Loucy (cell line): ENCODE results near the gene LDLRAD4.

ENCODE experiments used
- CTCF ChIP-seq: fragments of 200-600 bp; sonication (generic); conservative IDR thresholded peaks from 2 replicates; pipeline ENCODE4 v1.5.1; 2014; ENCODE audit warnings: mild to moderate bottlenecking, antibody characterized with exemption, low read length
- EZH2phosphoT487 ChIP-seq: fragments of 200-600 bp; IDR thresholded peaks from 2 replicates; pipeline ENCODE4 v1.6.1; 2018; ENCODE audit warnings: antibody characterized with exemption, mild to moderate bottlenecking, moderate library complexity, borderline replicate concordance

DNA sequence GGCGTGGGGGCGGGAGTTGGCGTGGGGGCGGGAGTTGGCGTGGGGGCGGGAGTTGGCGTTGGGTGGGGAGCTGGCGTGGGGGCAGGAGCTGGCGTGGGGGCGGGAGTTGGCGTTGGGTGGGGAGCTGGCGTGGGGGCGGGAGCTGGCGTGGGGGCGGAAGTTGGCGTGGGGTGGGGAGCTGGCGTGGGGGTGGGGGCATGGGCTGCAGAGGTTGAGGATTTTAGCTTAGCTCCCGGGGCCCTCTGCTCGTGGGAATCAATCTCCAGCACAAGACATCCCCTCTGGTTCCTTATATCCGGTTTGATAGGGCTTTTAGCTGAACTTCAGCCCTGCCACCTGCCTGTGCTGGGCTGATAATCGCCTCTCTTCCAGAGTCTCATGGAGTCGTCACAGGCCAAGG is 177.0 kb downstream of the LDLRAD4 start:
- no peak for TF ChIP-seq CTCF
- TF ChIP-seq EZH2phosphoT487, result no peak
